Natural killer cell (primary cell): ENCODE data around the gene CCDC146. TPM values are rescaled to one million over a fixed set of nuclear protein-coding genes. Genes with fewer than 3 reads are reported as not detected.
"Not testable (repeated sequence)": the region's sequence is repeated elsewhere in the genome, so short reads cannot be mapped to it uniquely, and the experiment has no call there.

Experiments
- ATAC-seq, 3 donors: fragments of 150-1000 bp in 2 of 3; fragments of 200-7000 bp in 1 of 3; cut with Tn5 transposase; 1 replicate in 1 of 3; 2 replicates in 2 of 3; pipeline ENCODE4 v1.10.0; 2021; ENCODE audit warnings: mild to moderate bottlenecking in 2 of 3, moderate library complexity in 2 of 3
- DNase-seq, 2 donors: peaks; one replicate each; pipeline versions ENCODE4 v3.0.0 to v3.0.0-alpha.2; 2013 to 2021; ENCODE audit warnings: mixed read lengths in 1 of 2
- H3K27ac ChIP-seq: one replicate; pipeline ENCODE4 v1.5.1; 2013; ENCODE audit warnings: mild to moderate bottlenecking, low read length
- H3K27me3 ChIP-seq: one replicate; pipeline ENCODE4 v1.6.1; 2013; ENCODE audit warnings: low read length; ENCODE audit not compliant: control insufficient read depth, insufficient read depth
- H3K36me3 ChIP-seq: one replicate; pipeline ENCODE4 v1.6.1; 2013; ENCODE audit warnings: low read length; ENCODE audit not compliant: control insufficient read depth, insufficient read depth
- H3K4me1 ChIP-seq: one replicate; pipeline ENCODE4 v1.6.1; 2013; ENCODE audit warnings: low read length; ENCODE audit not compliant: control insufficient read depth, insufficient read depth
- H3K4me3 ChIP-seq: one replicate; pipeline ENCODE4 v1.5.1; 2013; ENCODE audit warnings: low read length
- H3K9me3 ChIP-seq: one replicate; pipeline ENCODE4 v1.6.1; 2013; ENCODE audit warnings: low read length; ENCODE audit not compliant: control insufficient read depth, insufficient read depth
- H3K27ac Mint-ChIP-seq, 2 donors: one replicate each; pipeline ENCODE4 v1.8.0; 2022; ENCODE audit warnings: mild to moderate bottlenecking in 2 of 2, mixed read lengths in 2 of 2, moderate library complexity in 1 of 2
- H3K27me3 Mint-ChIP-seq, 2 donors: one replicate each; pipeline ENCODE4 v1.8.0; 2022; ENCODE audit warnings: low read depth in 2 of 2, mixed read lengths in 2 of 2
- H3K36me3 Mint-ChIP-seq: one replicate; pipeline ENCODE4 v1.8.0; 2022; ENCODE audit warnings: mixed read lengths
- H3K4me1 Mint-ChIP-seq, 2 donors: one replicate each; pipeline ENCODE4 v1.8.0; 2022; ENCODE audit warnings: mixed read lengths in 2 of 2
- H3K4me3 Mint-ChIP-seq: one replicate; pipeline ENCODE4 v1.8.0; 2022; ENCODE audit warnings: mild to moderate bottlenecking, moderate library complexity, mixed read lengths
- H3K9me3 Mint-ChIP-seq, 2 donors: one replicate each; pipeline ENCODE4 v1.8.0; 2022; ENCODE audit warnings: mixed read lengths in 2 of 2
- CTCF ChIP-seq: fragments of 200-600 bp; IDR thresholded peaks from one replicate; pipeline ENCODE4 v1.8.0; 2022; ENCODE audit warnings: antibody characterized with exemption
- WGBS: methylation state at CpG from one replicate; pipeline ENCODE4 v1.1.7; 2013; ENCODE audit warnings: missing lambda C conversion rate; ENCODE audit not compliant: insufficient coverage; 5-methylcytosine and 5-hydroxymethylcytosine counted together
- intact Hi-C: fragments of 100-400 bp; cut with micrococcal nuclease; formaldehyde crosslinking; loops from one replicate; pipeline ENCODE4 v1.14.2; 2022
- total RNA-seq, 4 donors: library from RNA; stranded (reverse); fragments of 120-200 nt in 1 of 4; gene quantifications; one replicate each; pipeline versions ENCODE4 v1.2.3 to v1.2.4, GENCODE V29; 2013 to 2022

The CCDC146 gene
- total RNA-seq, 3 donors from 2014 or later (not counting 1 experiment from before 2014, with no cell fraction given), result 20.1 to 25.6 (median 24.0) TPM

- no peak overlapping the region for H3K27ac Mint-ChIP-seq
- Histone ChIP-seq H3K4me1 (no peaks in the 10 kb centered on the region), H3K27ac (no peak overlapping the region), H3K27me3 (no peaks in the 10 kb centered on the region), H3K36me3 (no peaks in the 10 kb centered on the region), H3K9me3 (peaks cover 12% of the 10 kb centered on the region), H3K4me3 (no peak overlapping the region)
- no peaks in the 10 kb centered on the region for H3K4me1 Mint-ChIP-seq
- no peaks in the 10 kb centered on the region for H3K27me3 Mint-ChIP-seq
- H3K9me3 Mint-ChIP-seq, result peaks cover 3 to 4% of the 10 kb centered on the region in 2 donors
- no peak overlapping the region for H3K4me3 Mint-ChIP-seq
- intact Hi-C loops, result no loop called here
- no peak for ATAC-seq
- H3K36me3 Mint-ChIP-seq, result peaks cover 12% of the 10 kb centered on the region
- 100% methylated on average over 2 of the region's 3 CpGs for WGBS
- no peak for DNase-seq
- TF ChIP-seq CTCF, result no peak
Observed at GRCh38 chr7:77216181-77216845, 93.9 kb downstream of the CCDC146 start.

- 83% methylated on average over 1 of the region's 2 CpGs for WGBS
Observed at GRCh38 chr7:77217474-77218185, 95.2 kb downstream of the CCDC146 start.

GRCh38 chr7:77219701-77220331 lies 97.4 kb downstream of the CCDC146 start:
- ATAC-seq, H3K27ac ChIP-seq, H3K9me3 ChIP-seq, H3K27ac Mint-ChIP-seq, H3K4me3 Mint-ChIP-seq, H3K9me3 Mint-ChIP-seq, H3K27me3 Mint-ChIP-seq, intact Hi-C loops, H3K4me1 ChIP-seq, H3K4me3 ChIP-seq, DNase-seq, H3K36me3 ChIP-seq, H3K27me3 ChIP-seq: not testable (repeated sequence)
- peaks cover 12% of the 10 kb centered on the region for H3K36me3 Mint-ChIP-seq
- WGBS, result 98% methylated on average over 10 of the region's 10 CpGs
- H3K4me1 Mint-ChIP-seq, result peaks cover 18 to 28% of the 10 kb centered on the region in 2 donors

More at GRCh38 chr7:77217474-77218185, 95.2 kb downstream of the CCDC146 start:
- Histone ChIP-seq H3K4me1 (no peaks in the 10 kb centered on the region), H3K36me3 (no peaks in the 10 kb centered on the region), H3K27ac (no peak overlapping the region), H3K27me3 (no peaks in the 10 kb centered on the region), H3K4me3 (no peak overlapping the region), H3K9me3 (peaks cover 12% of the 10 kb centered on the region)
- Mint-ChIP-seq H3K4me1 (peaks cover 0 to 10% of the 10 kb centered on the region in 2 donors), H3K4me3 (no peak overlapping the region), H3K9me3 (peaks cover 3 to 4% of the 10 kb centered on the region in 2 donors), H3K27ac (no peak overlapping the region), H3K27me3 (no peaks in the 10 kb centered on the region), H3K36me3 (peaks cover 12% of the 10 kb centered on the region)
- ATAC-seq (no peak), DNase-seq (no peak)
- intact Hi-C loops, result no loop called here
- no peak for TF ChIP-seq CTCF

GRCh38 chr7:77222065-77222464 lies 99.7 kb downstream of the CCDC146 start:
- no peak for TF ChIP-seq CTCF
- H3K27me3 Mint-ChIP-seq, result no peaks in the 10 kb centered on the region
- 61% methylated on average over 3 of the region's 4 CpGs for WGBS
- Histone ChIP-seq H3K4me1 (peaks cover 7% of the 10 kb centered on the region), H3K9me3 (peaks cover 9% of the 10 kb centered on the region), H3K27ac (no peak overlapping the region), H3K4me3 (no peak overlapping the region), H3K27me3 (no peaks in the 10 kb centered on the region), H3K36me3 (no peaks in the 10 kb centered on the region)
- H3K4me1 Mint-ChIP-seq, result peaks cover 18 to 28% of the 10 kb centered on the region in 2 donors
- intact Hi-C loops, result no loop called here
- peaks cover 12% of the 10 kb centered on the region for H3K36me3 Mint-ChIP-seq
- ATAC-seq (no peak), DNase-seq (no peak)
- H3K9me3 Mint-ChIP-seq, result peaks cover 3 to 4% of the 10 kb centered on the region in 2 donors
- H3K4me3 Mint-ChIP-seq, result no peak overlapping the region
- no peak overlapping the region for H3K27ac Mint-ChIP-seq
